NOMO-1 treated with dmso at 0.1 percent for 144 hours (cell line): ENCODE data around the gene B2M.
"Not testable (repeated sequence)": the region's sequence is repeated elsewhere in the genome, so short reads cannot be mapped to it uniquely, and the experiment has no call there.

ENCODE experiments used
- DNase-seq: peaks from one replicate; lab custom pipeline; 2025; ENCODE audit not compliant: unreplicated experiment; lab: John Stamatoyannopoulos, UW

The B2M gene

DNA sequence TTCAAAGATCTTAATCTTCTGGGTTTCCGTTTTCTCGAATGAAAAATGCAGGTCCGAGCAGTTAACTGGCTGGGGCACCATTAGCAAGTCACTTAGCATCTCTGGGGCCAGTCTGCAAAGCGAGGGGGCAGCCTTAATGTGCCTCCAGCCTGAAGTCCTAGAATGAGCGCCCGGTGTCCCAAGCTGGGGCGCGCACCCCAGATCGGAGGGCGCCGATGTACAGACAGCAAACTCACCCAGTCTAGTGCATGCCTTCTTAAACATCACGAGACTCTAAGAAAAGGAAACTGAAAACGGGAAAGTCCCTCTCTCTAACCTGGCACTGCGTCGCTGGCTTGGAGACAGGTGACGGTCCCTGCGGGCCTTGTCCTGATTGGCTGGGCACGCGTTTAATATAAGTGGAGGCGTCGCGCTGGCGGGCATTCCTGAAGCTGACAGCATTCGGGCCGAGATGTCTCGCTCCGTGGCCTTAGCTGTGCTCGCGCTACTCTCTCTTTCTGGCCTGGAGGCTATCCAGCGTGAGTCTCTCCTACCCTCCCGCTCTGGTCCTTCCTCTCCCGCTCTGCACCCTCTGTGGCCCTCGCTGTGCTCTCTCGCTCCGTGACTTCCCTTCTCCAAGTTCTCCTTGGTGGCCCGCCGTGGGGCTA is at the start of gene B2M, which contains the start of gene PATL2:
TSS of gene B2M (plus strand) at position 422 of the 647 bp plus-strand sequence. CDS start at position 452, 30 bp downstream.
TSS of gene PATL2 (minus strand) at position 228 of the 647 bp plus-strand sequence. CDS start 34,833 bp downstream, outside the sequence.
- peak; percentile 95 for DNase-seq

GRCh38 chr15:44661576-44661975 is 49.7 kb upstream of the B2M start:
- DNase-seq, result no peak

DNA sequence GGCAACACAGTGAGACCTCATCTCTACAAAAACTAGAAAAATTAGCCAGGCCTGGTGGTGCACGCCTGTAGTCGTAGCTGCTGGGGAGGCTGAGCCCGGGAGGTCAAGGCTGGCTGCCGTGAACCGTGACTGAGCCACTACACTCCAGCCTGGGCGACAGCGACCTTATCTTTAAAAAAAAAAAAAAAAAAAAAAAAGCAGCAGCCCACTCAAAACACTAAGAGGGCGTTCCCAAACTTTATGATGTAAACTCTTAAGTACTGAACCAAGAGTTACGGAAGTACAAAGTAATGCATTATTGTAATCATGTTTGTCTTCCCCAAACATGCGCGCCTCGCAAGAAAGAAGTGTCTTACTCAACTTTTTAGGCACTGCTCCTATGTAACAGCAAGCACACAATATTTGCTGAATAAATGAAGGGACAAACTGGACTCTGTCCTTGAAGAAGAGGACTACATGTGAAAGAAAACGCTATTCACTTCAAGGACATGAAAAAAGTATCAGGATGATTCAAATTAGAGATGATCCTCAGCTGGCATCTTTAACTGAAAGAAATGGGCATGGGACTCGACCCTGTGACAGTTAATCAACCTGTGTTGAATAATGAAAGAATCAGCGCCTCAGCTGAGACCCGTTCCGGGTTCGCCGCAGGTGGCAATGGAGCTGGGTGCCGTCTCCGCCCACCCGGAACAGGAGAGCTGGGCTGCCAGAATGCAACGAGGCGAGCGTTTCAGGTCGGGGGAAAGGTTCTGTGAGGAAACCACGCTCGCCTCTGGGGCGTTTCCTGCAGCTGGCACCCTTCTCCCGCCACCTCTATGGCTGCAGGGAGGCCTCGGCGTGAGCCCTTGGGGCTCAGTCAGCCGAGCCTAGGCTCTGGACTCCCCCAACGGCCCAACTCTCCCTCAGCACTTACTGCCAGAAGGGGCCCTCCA is 48.6 kb upstream of the B2M start:
- peak; percentile 69 for DNase-seq

DNA sequence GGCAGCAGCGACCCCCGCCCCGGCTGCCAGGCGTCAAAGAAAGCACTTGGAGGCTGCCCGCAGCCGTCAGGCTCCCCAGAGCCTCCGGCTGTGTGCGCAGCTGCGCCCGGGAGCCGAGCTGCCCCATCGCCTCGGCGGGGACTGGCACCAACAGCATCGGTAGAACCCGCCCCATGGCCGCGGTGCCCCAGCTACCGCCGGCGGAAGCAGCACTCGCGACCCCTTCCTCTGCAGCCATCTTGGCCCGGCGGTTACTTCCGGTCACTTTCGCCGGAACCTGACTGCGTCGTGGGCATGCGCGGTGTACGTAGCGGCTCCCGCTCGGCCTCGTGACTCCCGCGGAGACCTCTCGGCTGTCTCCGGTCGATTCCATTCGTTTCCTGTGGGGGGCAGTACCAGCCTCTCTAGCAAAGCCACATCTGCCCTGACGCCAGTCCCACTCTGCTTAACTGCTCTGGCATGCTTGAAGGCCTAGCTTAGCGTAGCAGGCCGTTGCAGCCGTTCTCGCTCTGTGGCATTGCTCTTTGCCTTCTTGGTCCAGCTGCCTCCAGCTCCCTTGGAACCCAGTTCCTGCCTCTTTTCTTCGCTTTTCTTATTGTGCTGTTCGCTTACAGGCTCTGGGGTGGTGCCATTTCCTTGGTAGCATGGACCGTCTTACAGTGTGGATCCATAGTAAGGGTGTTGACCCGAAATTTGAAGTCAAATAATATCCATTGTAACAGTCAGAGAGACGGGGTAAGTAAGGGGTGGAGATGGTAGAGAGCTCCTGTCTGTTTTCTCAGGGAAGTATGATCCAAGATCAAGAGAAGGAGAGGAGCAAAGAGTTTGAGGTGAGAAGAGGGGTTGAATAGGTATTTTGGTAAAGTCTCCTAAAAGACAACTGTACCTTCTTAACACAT is 47.7 kb upstream of the B2M start, which contains the start of gene SPG11:
TSS of gene SPG11 (minus strand) at position 253 of the 899 bp plus-strand sequence. CDS start at position 238, 15 bp downstream.
- DNase-seq, result peak; percentile 97

DNA sequence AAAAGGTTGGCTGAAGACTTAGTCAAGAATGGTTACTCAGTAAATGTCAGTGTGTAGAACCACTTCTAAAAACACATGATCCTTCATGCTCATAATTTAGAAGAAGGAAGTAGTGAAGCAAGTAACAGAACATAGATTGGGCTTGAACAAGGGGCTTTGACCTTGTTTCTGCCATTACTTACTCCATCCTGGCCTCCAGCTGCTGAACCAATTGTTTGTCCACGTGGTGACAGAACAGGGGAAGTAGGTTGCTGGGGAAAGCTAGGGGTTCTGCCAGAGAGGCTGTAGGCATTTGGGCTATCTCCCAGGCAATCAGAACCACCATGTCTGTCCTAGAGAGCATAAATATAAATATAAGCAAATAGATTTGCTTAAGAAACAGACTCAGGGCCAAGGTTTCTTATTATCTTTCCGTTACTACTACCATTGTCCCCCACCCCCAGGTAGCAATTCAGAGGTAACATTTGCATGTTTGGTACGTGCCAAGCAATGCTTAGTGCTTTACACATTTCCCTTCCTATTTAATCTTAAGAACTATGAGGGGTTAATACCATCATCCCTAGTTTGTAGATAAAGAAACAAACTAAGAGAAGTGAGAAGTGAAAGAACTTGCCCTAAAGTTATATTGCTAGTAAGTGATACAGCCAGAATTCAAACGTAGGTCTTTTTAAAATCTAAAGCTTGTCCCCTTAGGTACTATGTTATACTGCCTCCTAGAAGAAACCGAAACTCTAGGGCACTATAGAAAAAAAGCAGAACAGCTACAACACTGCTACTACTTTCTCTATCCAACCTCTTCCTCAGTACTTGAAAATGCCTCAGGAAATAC is 44.9 kb upstream of the B2M start:
- no peak for DNase-seq

- no peak for DNase-seq
Measured at GRCh38 chr15:44667039-44667360, 44.3 kb upstream of the B2M start.

DNA sequence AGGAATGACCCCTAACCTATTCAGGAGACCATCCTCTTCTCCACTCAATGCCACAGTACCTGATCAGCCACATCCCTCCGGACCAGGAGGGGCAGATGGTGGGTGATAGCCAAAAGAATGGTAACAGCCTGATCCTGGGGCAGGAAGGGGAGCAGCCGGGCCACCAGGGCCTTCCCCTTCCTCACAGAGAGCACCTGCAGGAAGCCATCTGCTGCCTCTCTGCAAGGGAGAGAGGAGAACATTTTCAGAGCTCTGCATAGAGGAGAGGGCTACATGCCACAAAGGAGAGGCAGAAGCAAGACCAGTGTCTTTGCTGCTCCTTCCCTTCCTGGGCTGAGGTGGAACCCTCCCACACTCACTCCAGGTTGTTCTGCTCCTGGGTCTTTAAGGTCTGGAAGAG is 42.4 kb upstream of the B2M start:
- DNase-seq, result no peak

- DNase-seq, result no peak
Measured at GRCh38 chr15:44670087-44670950, 41.0 kb upstream of the B2M start.

DNA sequence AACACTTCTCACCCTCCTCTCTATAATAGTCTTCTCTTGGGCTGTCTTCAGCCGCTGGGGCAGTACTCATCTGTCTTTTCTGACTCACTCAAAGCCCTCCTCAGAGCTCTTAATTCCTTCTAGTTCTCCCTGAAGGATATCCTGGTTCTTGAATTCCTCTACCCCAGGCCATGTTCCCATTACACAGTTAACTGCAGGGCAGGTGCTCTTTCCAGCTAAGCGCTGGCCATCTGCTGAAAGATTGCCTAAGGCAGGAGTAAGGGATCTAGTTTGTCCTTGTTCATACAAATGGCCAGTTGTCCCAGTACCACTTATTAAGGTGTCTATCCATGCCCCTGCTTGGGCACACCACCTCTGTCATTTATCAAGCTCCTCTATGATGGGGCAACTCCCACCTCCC is 37.7 kb upstream of the B2M start:
- no peak for DNase-seq

- no peak for DNase-seq
Measured at GRCh38 chr15:44675911-44676310, 35.4 kb upstream of the B2M start.

GRCh38 chr15:44676676-44677075 is 34.6 kb upstream of the B2M start:
- no peak for DNase-seq

GRCh38 chr15:44682211-44682610 is 29.1 kb upstream of the B2M start:
- DNase-seq, result no peak

DNA sequence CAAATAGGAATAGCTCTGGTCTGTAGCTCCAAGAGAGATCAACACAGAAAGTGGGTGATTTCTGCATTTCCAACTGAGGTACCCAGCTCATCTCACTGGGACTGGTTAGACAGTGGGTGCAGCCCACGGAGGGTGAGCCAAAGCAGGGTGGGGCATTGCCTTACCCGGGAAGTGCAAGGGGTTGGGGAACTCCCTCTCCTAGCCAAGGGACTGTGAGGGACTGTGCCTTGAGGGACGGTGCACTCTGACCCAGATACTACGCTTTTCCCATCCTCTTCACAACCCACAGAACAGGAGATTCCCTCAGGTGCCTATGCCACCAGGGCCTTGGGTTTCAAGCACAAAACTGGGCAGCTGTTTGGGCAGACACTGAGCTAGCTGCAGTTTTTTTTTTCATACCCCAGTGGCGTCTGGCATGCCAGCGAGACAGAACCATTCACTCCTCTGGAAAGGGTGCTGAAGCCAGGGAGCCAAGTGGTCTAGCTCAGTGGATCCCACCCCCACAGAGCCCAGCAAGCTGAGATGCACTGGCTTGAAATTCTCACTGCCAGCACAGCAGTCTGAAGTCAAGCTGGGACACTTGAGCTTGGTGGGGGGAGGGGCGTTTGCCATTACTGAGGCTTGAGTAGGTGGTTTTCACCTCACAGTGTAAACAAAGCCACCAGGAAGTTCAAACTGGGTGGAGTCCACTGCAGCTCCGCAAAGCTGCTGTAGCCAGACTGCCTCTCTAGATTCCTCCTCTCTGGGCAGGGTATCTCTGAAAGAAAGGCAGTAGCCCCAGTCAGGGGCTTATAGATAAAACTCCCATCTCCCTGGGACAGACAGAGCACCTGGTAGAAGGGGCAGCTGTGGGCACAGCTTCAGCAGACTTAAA is 28.3 kb upstream of the B2M start:
- DNase-seq, result not testable (repeated sequence)

- not testable (repeated sequence) for DNase-seq
Measured at GRCh38 chr15:44689318-44689717, 22.0 kb upstream of the B2M start.

GRCh38 chr15:44690245-44690644 is 21.1 kb upstream of the B2M start:
- not testable (repeated sequence) for DNase-seq

- DNase-seq, result no peak
Measured at GRCh38 chr15:44692659-44693058, 18.7 kb upstream of the B2M start.

DNA sequence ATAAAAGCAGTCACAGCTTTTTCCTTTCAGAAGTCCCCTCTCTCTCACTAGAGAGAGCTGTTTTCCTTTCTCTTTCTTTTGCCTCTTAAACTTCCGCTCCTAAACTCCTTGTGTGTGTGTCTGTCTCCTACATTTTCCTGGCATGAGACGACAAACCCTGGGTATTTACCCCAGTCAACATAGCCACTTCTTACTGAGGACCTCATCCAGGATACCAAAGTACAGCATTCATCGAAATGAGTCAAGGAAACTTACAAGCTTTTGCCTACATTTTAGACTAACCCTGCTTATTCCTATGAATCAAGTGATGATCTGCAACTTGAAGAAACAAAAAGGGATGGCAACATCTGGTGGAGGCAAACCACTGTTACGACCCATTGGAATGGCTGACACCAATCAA is 16.9 kb upstream of the B2M start:
- DNase-seq, result no peak

- no peak for DNase-seq
Measured at GRCh38 chr15:44695294-44695693, 16.0 kb upstream of the B2M start.
